K562 (cell line): ENCODE data around the gene PLA2G4A. TPM values are rescaled to one million over a fixed set of nuclear protein-coding genes. Genes with fewer than 3 reads are reported as not detected.

Source experiments
- BCOR ChIP-seq: fragments of 450-650 bp; IDR thresholded peaks from 2 replicates; pipeline ENCODE4 v1.6.1; 2016
- CHD7 ChIP-seq: fragments of 200-600 bp; sonication (generic); IDR thresholded peaks from one replicate; pipeline ENCODE4 v1.6.1; 2012; ENCODE audit warnings: mild to moderate bottlenecking, low read depth, low read length, inconsistent platforms
- CREBBP ChIP-seq: IDR thresholded peaks from one replicate; pipeline ENCODE4 v1.6.1; 2012; ENCODE audit warnings: low read depth, mild to moderate bottlenecking, control low read depth, inconsistent platforms, low read length
- MTF1 ChIP-seq: fragments of 250-450 bp; sonication (Bioruptor Pico); IDR thresholded peaks from 2 replicates; pipeline ENCODE4 v1.9.0; 2021; ENCODE audit warnings: moderate library complexity, mild to moderate bottlenecking, inconsistent platforms, borderline replicate concordance
- SMARCB1 ChIP-seq: IDR thresholded peaks from 2 replicates; pipeline ENCODE4 v1.6.1; 2011; ENCODE audit warnings: improper control_type of control experiment, low read depth; ENCODE audit not compliant: insufficient read length
- SMC3 ChIP-seq: conservative IDR thresholded peaks from 2 replicates; pipeline ENCODE4 v1.6.1; 2011; ENCODE audit warnings: low read depth, low read length, improper control_type of control experiment; ENCODE audit not compliant: insufficient read depth
- TCFL5 ChIP-seq: fragments of 250-450 bp; sonication (Bioruptor Pico); conservative IDR thresholded peaks from 2 replicates; pipeline ENCODE4 v1.6.1; 2021; ENCODE audit warnings: mild to moderate bottlenecking, moderate library complexity, matching md5 sums
- U2AF1 ChIP-seq: fragments of 200-400 bp; formaldehyde crosslinking; optimal IDR thresholded peaks from 2 replicates; pipeline ENCODE3; 2017; ENCODE audit warnings: mild to moderate bottlenecking, low read depth, low read length, moderate library complexity
- XRCC4 ChIP-seq: IDR thresholded peaks from one replicate; pipeline ENCODE4 v1.6.1; 2011; ENCODE audit not compliant: insufficient read depth, insufficient read length; ENCODE audit errors: extremely low read depth
- polyA plus RNA-seq, 8 experiments: library from polyadenylated mRNA; depleted of rRNA in 4 of 8; stranded (reverse) in 5 of 8; unstranded in 3 of 8; fragments of >200 nt; fragmentation: Nextera tagmentation in 2 of 8; fragmentation: Illumina TruSeq in 1 of 8; extraction: Ambion mirVana in 2 of 8; extraction: Trizol in 1 of 8; gene quantifications; 2 replicates each; pipeline versions ENCODE4 v1.2.1 to v1.2.3, GENCODE V29; 2011 to 2014; ENCODE audit warnings: inconsistent platforms in 1 of 8, missing spikeins in 1 of 8
- total RNA-seq, 7 experiments: library from RNA; depleted of rRNA in 6 of 7; stranded (reverse); fragments of >200 nt in 6 of 7; fragmentation: Illumina TruSeq in 2 of 7; extraction: Trizol in 2 of 7; gene quantifications; 2 replicates each; pipeline versions ENCODE4 v1.2.1 to v1.2.3, GENCODE V29; 2011 to 2021; ENCODE audit warnings: low replicate concordance in 1 of 7
- TF ChIP-seq, protein P1 (sequence below): fragments of 450-650 bp; IDR thresholded peaks from one replicate; pipeline ENCODE4 v1.6.1; 2018; ENCODE audit warnings: mild to moderate bottlenecking, moderate library complexity; ENCODE audit not compliant: partially characterized antibody
- TF ChIP-seq, protein P2 (sequence below): fragments of 250-450 bp; sonication (Bioruptor Pico); IDR thresholded peaks from 2 replicates; pipeline ENCODE4 v1.4.0; 2020; ENCODE audit warnings: borderline replicate concordance

Gene PLA2G4A
- total and polyA plus RNA-seq, 9 of the 15 experiments (the other 6 are each of a cell fraction or from before 2014, with no cell fraction given): 0.04 to 0.71 (median 0.22) TPM; not detected in 4

DNA sequence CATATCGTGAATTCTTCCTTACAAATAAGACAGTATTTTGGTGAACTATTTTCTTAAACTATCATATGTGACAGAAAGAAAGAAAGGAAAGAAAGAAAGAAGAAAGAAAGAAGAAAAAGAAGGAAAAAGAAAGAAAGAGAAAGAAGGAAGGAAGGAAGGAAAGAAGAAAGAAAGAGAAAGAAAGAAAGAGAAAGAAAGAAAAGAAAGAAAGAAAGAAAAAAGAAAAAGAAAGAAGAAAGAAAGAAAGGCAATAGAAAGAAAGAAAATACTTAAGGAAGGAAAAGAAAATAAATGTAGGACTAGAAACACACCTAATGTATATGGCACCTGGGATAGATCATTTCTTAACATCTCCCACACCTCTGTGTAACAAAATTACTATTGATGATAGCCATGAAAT is 120.4 kb downstream of the PLA2G4A start (continued):
- no peak for TF ChIP-seq CHD7
- no peak for TF ChIP-seq MTF1 (CRISPR knock-in tag)
- no peak for TF ChIP-seq CREBBP
- TF ChIP-seq SMARCB1: no peak
- TF ChIP-seq, protein P1, sequence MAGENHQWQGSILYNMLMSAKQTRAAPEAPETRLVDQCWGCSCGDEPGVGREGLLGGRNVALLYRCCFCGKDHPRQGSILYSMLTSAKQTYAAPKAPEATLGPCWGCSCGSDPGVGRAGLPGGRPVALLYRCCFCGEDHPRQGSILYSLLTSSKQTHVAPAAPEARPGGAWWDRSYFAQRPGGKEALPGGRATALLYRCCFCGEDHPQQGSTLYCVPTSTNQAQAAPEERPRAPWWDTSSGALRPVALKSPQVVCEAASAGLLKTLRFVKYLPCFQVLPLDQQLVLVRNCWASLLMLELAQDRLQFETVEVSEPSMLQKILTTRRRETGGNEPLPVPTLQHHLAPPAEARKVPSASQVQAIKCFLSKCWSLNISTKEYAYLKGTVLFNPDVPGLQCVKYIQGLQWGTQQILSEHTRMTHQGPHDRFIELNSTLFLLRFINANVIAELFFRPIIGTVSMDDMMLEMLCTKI: no peak
- no peak for TF ChIP-seq TCFL5 (CRISPR knock-in tag)
- TF ChIP-seq, protein P2, sequence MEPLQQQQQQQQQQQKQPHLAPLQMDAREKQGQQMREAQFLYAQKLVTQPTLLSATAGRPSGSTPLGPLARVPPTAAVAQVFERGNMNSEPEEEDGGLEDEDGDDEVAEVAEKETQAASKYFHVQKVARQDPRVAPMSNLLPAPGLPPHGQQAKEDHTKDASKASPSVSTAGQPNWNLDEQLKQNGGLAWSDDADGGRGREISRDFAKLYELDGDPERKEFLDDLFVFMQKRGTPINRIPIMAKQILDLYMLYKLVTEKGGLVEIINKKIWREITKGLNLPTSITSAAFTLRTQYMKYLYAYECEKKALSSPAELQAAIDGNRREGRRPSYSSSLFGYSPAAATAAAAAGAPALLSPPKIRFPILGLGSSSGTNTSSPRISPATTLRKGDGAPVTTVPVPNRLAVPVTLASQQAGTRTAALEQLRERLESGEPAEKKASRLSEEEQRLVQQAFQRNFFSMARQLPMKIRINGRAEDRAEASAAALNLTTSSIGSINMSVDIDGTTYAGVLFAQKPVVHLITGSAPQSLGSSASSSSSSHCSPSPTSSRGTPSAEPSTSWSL (CRISPR knock-in tag): no peak
- TF ChIP-seq SMC3: no peak
- peak; percentile 85 for TF ChIP-seq U2AF1
- TF ChIP-seq BCOR: no peak
- TF ChIP-seq XRCC4: no peak
